ENCODE measurements around the gene ARHGDIB.

The ARHGDIB gene

GRCh38 chr12:14982991-14983390 is 21.6 kb upstream of the ARHGDIB start:
- DNase-seq (ENCODE audit: low spot score): no peak

- DNase-seq (ENCODE audit: low spot score): no peak
Measured at GRCh38 chr12:14982562-14982961, 21.2 kb upstream of the ARHGDIB start.

- no peak for DNase-seq (ENCODE audit: low spot score)
Measured at GRCh38 chr12:14981049-14981448, 19.6 kb upstream of the ARHGDIB start.

- DNase-seq (ENCODE audit: low spot score): no peak
Measured at GRCh38 chr12:14979468-14979867, 18.1 kb upstream of the ARHGDIB start.

GRCh38 chr12:14976658-14977057 is 15.3 kb upstream of the ARHGDIB start:
- no peak for DNase-seq (ENCODE audit: low spot score)

- no peak for DNase-seq (ENCODE audit: low spot score)
Measured at GRCh38 chr12:14975457-14975856, 14.1 kb upstream of the ARHGDIB start.

- no peak for DNase-seq (ENCODE audit: low spot score)
Measured at GRCh38 chr12:14974633-14975032, 13.2 kb upstream of the ARHGDIB start.

- DNase-seq (ENCODE audit: low spot score): no peak
Measured at GRCh38 chr12:14972816-14973215, 11.4 kb upstream of the ARHGDIB start, which contains the start of gene PDE6H. PDE6H (plus strand) TSS chr12:14973042; CDS start chr12:14978013, 4,971 bp downstream.

- no peak for DNase-seq (ENCODE audit: low spot score)
Measured at GRCh38 chr12:14970473-14970872, 9.1 kb upstream of the ARHGDIB start.

GRCh38 chr12:14968478-14968877 is 7.1 kb upstream of the ARHGDIB start:
- no peak for DNase-seq (ENCODE audit: low spot score)

- DNase-seq (ENCODE audit: low spot score): no peak
Measured at GRCh38 chr12:14965221-14965620, 3.8 kb upstream of the ARHGDIB start.

GRCh38 chr12:14964406-14964805 is 3.0 kb upstream of the ARHGDIB start:
- no peak for DNase-seq (ENCODE audit: low spot score)

- no peak for DNase-seq (ENCODE audit: low spot score)
Measured at GRCh38 chr12:14963520-14963919, 2.1 kb upstream of the ARHGDIB start.

- DNase-seq (ENCODE audit: low spot score): no peak
Measured at GRCh38 chr12:14962797-14963196, 1.4 kb upstream of the ARHGDIB start.

- DNase-seq (ENCODE audit: low spot score): no peak
Measured at GRCh38 chr12:14962153-14962539, 745 bp upstream of the ARHGDIB start.

GRCh38 chr12:14960548-14961465 is 594 bp downstream of the ARHGDIB start:
- peak; percentile 44 for DNase-seq (ENCODE audit: low spot score)

- DNase-seq (ENCODE audit: low spot score): no peak
Measured at GRCh38 chr12:14959916-14960496, 1.4 kb downstream of the ARHGDIB start.

- peak; percentile 26 for DNase-seq (ENCODE audit: low spot score)
Measured at GRCh38 chr12:14959463-14959862, 1.9 kb downstream of the ARHGDIB start.

- no peak for DNase-seq (ENCODE audit: low spot score)
Measured at GRCh38 chr12:14959126-14959440, 2.3 kb downstream of the ARHGDIB start.

GRCh38 chr12:14958361-14959125 is 2.9 kb downstream of the ARHGDIB start:
- DNase-seq (ENCODE audit: low spot score): no peak

GRCh38 chr12:14957551-14958168 is 3.7 kb downstream of the ARHGDIB start:
- DNase-seq (ENCODE audit: low spot score): no peak

GRCh38 chr12:14956905-14957304 is 4.5 kb downstream of the ARHGDIB start:
- DNase-seq (ENCODE audit: low spot score): no peak

All from germinal center (tissue), 1 donor.